ENCODE measurements around the gene GLIS2.

GLIS2 gene

GRCh38 chr16:4297480-4297879, 18.4 kb upstream of the GLIS2 start:
- DNase-seq (ENCODE audit: low read depth, low spot score), result no peak

DNA sequence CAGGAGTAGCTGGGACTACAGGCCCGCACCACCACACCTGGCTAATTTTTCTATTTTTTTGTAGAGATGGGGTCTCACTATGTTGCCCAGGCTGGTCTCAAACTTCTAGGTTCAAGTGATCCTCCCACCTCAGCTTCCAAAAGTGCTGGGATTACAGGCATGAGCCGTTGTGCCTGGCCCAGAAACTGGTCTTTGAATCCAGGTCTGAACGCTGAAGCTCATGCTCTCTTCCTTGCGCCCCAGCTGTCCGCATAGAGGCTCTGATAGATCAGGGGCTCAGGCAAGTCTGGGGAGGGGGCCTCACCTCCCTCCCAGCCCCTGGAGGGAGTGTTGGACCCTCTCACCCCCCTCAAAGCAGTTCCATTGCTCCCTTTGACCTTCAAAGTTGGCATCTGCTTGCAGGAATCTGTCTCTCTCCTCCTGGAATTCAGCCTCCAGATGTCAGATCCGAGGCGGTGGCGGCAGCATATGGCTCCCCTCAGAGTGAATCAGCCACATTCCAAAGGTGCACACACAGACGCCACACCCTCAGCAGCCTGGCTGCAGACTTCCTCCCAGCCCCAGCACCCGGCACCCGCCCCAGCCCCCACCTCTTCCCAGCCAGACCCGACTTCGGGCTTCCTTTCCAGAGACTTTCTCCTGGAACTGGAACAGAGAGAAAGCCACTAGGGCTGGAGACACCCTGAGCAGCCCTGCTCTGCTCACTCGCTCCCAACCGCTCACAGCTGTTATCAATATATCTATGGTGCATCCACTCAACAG, 16.9 kb upstream of the GLIS2 start:
- no peak for DNase-seq (ENCODE audit: low read depth, low spot score)

DNA sequence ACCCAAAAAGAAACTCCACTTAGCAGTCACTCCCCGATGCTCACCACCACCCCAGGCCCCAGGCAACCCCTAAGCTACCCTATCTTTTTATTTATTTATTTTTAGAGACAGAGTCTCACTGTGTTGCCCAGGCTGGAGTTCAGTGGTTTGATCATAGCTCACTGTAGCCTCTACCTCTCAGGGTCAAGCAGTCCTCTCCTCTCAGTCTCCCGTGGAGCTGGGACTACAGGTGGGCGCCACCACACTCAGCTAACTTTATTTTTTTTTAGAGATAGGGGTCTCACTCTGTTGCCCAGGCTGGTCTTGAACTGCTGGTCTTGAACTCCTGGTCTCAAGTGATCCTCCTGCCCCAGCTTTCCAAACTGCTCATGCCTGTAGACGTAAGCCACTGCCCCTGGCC, 14.7 kb upstream of the GLIS2 start:
- DNase-seq (ENCODE audit: low read depth, low spot score), result no peak

GRCh38 chr16:4301968-4302367, 13.9 kb upstream of the GLIS2 start:
- no peak for DNase-seq (ENCODE audit: low read depth, low spot score)

DNA sequence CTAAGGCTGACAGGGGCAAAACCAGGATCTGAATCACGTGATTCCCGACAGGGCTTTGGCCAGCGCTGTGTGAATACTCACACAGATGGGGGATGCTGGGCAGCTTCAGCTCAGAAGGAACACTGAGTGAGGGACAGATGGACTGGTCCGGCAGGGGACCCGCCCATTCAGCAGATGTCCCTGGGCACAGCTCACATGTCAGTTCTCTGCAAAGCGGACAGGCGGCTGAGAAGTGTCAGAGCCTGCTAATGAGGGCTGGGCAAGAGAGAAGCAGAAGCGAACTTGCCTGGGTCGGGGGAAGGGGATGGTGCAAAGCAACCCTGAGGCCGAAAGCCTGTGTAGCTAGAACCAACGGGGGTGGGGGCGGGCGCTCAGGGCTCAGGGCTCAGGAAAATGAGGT, 11.9 kb upstream of the GLIS2 start:
- no peak for DNase-seq (ENCODE audit: low read depth, low spot score)

DNA sequence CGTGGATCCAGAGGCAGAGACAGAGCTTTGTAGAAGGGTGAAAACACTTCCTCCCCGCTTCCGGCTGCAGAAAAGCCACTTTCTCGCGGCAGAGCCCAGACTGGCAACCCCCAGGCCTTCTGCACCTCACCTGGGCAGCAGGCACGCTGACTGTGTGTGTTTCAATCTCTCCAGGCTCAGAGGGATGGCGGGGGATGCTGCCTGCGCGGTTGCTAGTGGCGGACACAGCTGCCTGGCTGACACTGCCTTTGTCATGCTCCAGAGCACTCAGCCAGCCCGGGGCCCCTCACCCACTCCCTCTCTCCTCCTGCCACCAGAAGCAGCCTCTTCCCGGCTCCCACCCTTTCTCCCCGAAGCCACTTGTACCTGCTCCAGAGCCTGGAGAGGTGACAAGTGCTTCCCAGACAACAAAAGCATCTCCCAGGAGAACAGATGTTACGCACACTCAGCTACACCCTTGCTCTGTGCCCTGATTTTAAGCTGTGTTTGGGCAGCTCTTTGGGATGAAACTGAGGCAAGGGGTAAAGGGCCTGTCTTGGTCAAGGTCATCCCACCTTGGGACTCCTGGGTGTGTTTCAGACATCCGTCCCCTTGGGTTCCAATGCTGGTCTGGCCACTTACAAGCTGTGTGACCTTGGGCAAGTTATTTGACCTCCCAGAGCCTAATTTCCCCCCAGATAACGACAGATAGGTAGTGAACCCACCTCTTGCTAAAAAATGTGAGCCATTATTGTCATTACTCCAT, 9.2 kb upstream of the GLIS2 start:
- no peak for DNase-seq (ENCODE audit: low read depth, low spot score)

DNA sequence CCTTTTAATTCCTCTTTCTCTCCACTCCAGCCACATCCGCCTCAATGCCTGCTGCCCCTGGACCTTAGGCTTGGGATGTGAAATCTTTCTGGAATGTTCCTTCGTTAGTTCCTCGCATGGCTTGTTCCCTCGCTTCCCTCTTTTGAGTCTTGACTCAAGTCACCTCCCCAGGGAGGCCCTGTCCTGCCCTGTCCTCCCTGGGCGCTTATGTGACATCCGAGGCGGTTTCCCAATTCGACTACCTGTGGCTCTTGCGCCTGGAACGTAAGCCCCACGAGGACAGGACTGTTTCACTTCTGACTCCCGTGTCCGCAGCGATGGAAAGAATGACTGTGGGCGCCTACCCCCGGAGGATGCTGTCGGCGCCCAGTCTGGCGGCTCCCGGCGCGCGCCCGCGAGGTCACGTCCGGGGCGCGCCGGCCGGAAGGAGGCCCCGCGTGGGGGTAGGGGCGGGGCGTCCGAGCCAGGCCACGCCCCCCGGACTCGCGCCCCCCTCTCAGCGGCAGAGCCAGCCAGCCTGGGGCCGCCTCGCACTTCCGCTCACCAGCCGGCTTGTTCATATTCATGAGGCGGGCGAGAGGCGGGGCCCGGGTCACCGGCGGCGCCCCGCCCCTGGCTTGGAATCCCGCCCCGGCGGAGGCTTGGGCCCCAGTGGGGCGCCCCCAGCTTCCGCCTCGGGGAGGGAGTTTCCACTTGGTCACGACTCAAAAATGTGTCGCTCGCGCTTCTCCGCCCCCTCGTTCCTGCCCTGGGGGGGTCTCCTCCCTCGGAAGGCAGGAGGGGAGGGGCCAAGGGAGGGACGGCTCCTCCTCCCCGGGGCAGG, 8.4 kb upstream of the GLIS2 start:
- no peak for DNase-seq (ENCODE audit: low read depth, low spot score)

GRCh38 chr16:4309102-4309832, 6.6 kb upstream of the GLIS2 start:
- no peak for DNase-seq (ENCODE audit: low read depth, low spot score)

DNA sequence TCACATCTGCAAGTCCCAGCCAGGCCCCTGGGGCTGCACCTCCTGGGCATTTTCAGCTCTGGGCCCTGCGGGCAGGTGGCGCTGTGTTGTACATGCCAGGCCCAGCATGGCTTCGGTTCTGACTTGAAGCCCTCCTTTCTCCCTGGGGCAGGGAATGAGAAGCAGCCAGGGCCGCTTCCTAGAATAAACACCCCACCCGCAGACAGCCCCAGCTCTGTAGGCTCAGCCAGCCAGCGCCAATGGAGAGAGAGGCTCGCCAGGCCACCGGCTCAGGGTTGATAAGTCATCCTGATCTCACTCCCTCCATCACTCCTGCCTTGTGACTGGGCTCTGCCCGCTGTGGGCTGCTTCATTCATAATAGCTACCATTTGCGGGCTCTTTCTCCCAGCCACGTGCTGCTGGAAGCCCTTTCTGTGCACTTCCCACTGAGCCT, 6.0 kb upstream of the GLIS2 start:
- peak; percentile 90 for DNase-seq (ENCODE audit: low read depth, low spot score)

- DNase-seq (ENCODE audit: low read depth, low spot score), result no peak
These were observed 2.0 kb upstream of the GLIS2 start for GRCh38 chr16:4313563-4314531.

GRCh38 chr16:4314532-4315185, 1.2 kb upstream of the GLIS2 start:
- DNase-seq (ENCODE audit: low read depth, low spot score), result no peak

DNA sequence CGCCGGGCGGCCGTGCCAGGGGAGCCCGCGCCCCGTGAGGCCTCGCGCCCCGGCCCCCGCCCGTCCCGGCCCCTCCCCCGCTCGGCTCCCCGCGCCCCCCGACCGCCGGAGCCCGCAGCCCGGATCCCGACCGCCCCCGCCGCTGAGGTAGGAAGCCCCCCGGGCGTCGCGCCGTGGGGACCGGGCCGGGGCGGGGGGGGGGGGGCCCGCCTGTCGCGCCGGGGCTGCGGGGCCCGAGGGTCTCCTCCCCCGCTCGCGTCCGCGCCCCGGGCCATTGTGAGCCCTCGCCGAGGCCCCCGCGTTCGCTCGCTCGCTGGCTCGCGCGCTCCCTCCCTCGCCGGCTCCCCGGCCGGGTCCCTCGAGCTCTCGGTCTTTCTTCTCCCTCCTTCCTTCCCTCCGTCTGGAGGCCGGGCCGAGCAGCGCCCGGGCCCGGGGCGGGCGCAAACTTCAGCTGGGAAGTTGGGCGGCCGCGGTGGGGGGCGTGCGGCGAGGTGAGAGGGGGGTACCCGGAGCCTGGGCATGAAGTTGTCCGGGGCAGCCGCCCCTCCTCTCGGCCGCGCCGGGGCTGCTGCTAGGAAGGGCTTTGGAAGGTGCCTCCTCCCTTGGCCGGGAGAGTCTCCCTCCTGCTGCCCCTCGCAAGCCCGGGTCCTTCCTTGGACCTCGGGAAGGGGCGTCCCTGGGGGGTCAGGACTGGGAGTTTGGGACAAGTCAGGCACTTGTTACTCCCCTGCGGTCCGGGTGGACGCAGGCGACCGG, 419 bp downstream of the GLIS2 start:
- no peak for DNase-seq (ENCODE audit: low read depth, low spot score)

DNA sequence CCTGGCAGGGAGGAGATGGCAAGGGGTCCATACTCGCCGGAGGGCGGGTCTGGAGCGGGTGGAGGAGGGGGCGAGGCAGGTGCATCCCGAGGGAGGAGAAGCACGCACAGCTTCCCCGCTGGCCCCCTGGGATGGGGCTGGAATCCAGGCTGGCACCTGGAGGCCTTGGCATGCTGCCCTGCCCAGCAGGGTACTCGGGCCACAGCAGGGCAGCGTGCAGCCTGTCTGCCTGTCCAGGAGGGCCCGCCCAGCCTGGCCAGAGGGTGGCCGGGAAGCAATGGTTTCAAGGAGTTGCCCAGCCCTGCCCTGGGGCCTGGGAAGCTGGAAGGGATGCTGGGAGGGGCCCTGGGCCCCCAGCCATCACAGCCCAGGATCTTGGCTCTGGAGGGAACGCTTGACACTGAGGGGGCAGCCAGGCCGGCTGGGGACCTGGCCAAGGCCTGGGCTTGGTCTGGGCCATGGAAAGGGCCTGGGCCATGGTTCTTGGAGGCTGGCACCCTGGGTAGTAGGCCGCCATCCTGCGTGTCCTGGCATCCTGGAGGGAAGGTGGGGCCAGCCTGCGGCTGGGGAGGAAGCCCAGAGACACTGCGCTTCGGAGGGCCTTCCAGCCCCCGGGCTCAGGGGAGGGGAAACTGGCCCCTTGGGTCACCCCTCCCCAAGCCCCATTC, 1.1 kb downstream of the GLIS2 start:
- DNase-seq (ENCODE audit: low read depth, low spot score), result no peak

- DNase-seq (ENCODE audit: low read depth, low spot score), result no peak
These were observed 1.9 kb downstream of the GLIS2 start for GRCh38 chr16:4317532-4318450.

DNA sequence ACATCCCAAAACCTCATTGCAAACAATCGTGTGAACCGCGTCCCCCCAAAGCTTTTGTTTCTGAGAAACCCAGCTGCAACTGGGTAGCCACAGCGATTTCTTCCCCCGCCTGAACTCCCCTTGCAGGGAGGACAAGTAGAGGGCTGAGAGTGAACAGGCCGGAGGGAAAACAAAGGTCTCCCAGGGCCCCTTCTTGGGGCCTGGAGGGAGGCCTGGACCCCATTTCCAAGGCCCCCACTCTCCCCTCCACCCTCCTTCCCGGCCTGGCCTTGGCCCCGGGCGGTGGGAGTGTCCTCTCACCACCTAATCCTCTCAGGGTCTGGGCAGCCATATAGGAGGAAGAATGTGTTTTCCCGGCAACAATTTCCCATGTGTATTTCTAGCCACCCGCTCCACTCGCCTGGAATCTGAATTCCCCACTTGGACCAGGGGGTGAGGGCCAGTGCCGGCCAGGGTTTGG, 2.6 kb downstream of the GLIS2 start:
- DNase-seq (ENCODE audit: low read depth, low spot score), result no peak

DNA sequence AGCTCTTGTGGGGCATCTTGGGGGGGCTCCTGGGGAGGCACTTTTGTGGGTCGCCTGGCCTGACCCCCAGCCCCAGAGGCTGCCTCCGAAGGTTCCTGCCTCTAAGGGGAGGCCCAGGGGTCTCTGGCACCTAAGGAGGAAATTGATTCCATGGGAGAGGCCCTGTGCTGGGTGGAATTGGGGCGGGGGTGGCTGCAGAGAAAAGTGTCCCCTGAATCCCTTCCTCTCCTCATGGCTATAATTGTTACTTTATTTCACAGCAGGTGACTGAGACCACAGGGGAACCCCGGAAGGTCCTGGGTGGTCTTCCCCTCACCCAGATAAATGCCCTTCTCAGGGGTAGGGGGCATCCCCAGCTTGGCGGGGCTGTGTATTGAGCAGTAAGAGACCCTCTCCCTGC, 3.1 kb downstream of the GLIS2 start:
- DNase-seq (ENCODE audit: low read depth, low spot score), result no peak

Measured in brain pericyte (primary cell).